ENCODE data around the gene CIB4. TPM values are rescaled to one million over a fixed set of nuclear protein-coding genes. Genes with fewer than 3 reads are reported as not detected.

The CIB4 gene
- total RNA-seq, 2 donors from 2014 or later, result not detected

GRCh38 chr2:26618611-26619010 is 22.6 kb downstream of the CIB4 start:
- no peak for ATAC-seq
- no peak overlapping the region for H3K4me3 Mint-ChIP-seq

GRCh38 chr2:26617588-26618083 is 23.5 kb downstream of the CIB4 start:
- peaks cover 0 to 6% of the 10 kb centered on the region in 2 donors for H3K4me1 Mint-ChIP-seq (ENCODE audit: low read depth in 2 of 2)
- H3K27me3 Mint-ChIP-seq, result peaks cover 8 to 14% of the 10 kb centered on the region in 2 donors
- no peak for ATAC-seq
- no peak for DNase-seq (ENCODE audit: low spot score)
- no peak overlapping the region for H3K27ac Mint-ChIP-seq
- H3K36me3 Mint-ChIP-seq, result no peaks in the 10 kb centered on the region
- no peaks in the 10 kb centered on the region for H3K9me3 Mint-ChIP-seq
- H3K4me3 Mint-ChIP-seq, result no peak overlapping the region

More at GRCh38 chr2:26618611-26619010, 22.6 kb downstream of the CIB4 start:
- no peak for DNase-seq (ENCODE audit: low spot score)
- H3K4me1 Mint-ChIP-seq (ENCODE audit: low read depth in 2 of 2), result peaks cover 0 to 6% of the 10 kb centered on the region in 2 donors
- H3K36me3 Mint-ChIP-seq, result no peaks in the 10 kb centered on the region
- H3K27ac Mint-ChIP-seq, result no peak overlapping the region
- no peaks in the 10 kb centered on the region for H3K9me3 Mint-ChIP-seq
- H3K27me3 Mint-ChIP-seq, result peaks cover 8 to 14% of the 10 kb centered on the region in 2 donors

GRCh38 chr2:26616706-26617587 is 24.2 kb downstream of the CIB4 start:
- H3K27ac Mint-ChIP-seq, result peak overlapping the region in 1 of 2 donors; percentile 25
- H3K27me3 Mint-ChIP-seq, result peaks cover 8 to 14% of the 10 kb centered on the region in 2 donors
- H3K4me1 Mint-ChIP-seq (ENCODE audit: low read depth in 2 of 2), result peaks cover 0 to 6% of the 10 kb centered on the region in 2 donors
- ATAC-seq (no peak), DNase-seq (ENCODE audit: low spot score) (no peak)
- no peaks in the 10 kb centered on the region for H3K36me3 Mint-ChIP-seq
- no peaks in the 10 kb centered on the region for H3K9me3 Mint-ChIP-seq
- H3K4me3 Mint-ChIP-seq, result no peak overlapping the region

GRCh38 chr2:26615860-26616705 is 25.1 kb downstream of the CIB4 start:
- peaks cover 8 to 14% of the 10 kb centered on the region in 2 donors for H3K27me3 Mint-ChIP-seq
- DNase-seq (ENCODE audit: low spot score) (no peak), ATAC-seq (peak in 1 of 2 donors; percentile 18)
- H3K4me1 Mint-ChIP-seq (ENCODE audit: low read depth in 2 of 2), result peaks cover 0 to 6% of the 10 kb centered on the region in 2 donors
- no peak overlapping the region for H3K27ac Mint-ChIP-seq
- H3K4me3 Mint-ChIP-seq, result no peak overlapping the region
- H3K9me3 Mint-ChIP-seq, result no peaks in the 10 kb centered on the region
- H3K36me3 Mint-ChIP-seq, result no peaks in the 10 kb centered on the region

- Mint-ChIP-seq H3K4me1 (ENCODE audit: low read depth in 2 of 2) (peaks cover 0 to 9% of the 10 kb centered on the region in 2 donors), H3K36me3 (no peaks in the 10 kb centered on the region), H3K27me3 (peaks cover 2 to 16% of the 10 kb centered on the region in 2 donors), H3K27ac (no peak overlapping the region), H3K9me3 (no peaks in the 10 kb centered on the region), H3K4me3 (no peak overlapping the region)
- DNase-seq (ENCODE audit: low spot score) (no peak), ATAC-seq (no peak)
Observed at GRCh38 chr2:26615336-26615859, 25.8 kb downstream of the CIB4 start.

GRCh38 chr2:26614216-26615138 is 26.7 kb downstream of the CIB4 start:
- Mint-ChIP-seq H3K4me1 (ENCODE audit: low read depth in 2 of 2) (peaks cover under 1 to 15% of the 10 kb centered on the region in 2 donors), H3K36me3 (no peaks in the 10 kb centered on the region), H3K4me3 (no peak overlapping the region), H3K27me3 (peaks cover 0 to 15% of the 10 kb centered on the region in 2 donors), H3K27ac (no peak overlapping the region), H3K9me3 (no peaks in the 10 kb centered on the region)
- DNase-seq (ENCODE audit: low spot score), result no peak
- no peak for ATAC-seq

GRCh38 chr2:26613241-26614215 is 27.6 kb downstream of the CIB4 start:
- ATAC-seq (no peak), DNase-seq (ENCODE audit: low spot score) (no peak)
- H3K36me3 Mint-ChIP-seq, result no peaks in the 10 kb centered on the region
- H3K27me3 Mint-ChIP-seq, result peaks cover 0 to 11% of the 10 kb centered on the region in 2 donors
- no peaks in the 10 kb centered on the region for H3K9me3 Mint-ChIP-seq
- no peak overlapping the region for H3K4me3 Mint-ChIP-seq
- H3K27ac Mint-ChIP-seq, result no peak overlapping the region
- peaks cover 10 to 20% of the 10 kb centered on the region in 2 donors for H3K4me1 Mint-ChIP-seq (ENCODE audit: low read depth in 2 of 2)

- ATAC-seq (no peak), DNase-seq (ENCODE audit: low spot score) (no peak)
- Mint-ChIP-seq H3K9me3 (no peaks in the 10 kb centered on the region), H3K27me3 (peaks cover 0 to 11% of the 10 kb centered on the region in 2 donors), H3K4me1 (ENCODE audit: low read depth in 2 of 2) (peaks cover 17 to 25% of the 10 kb centered on the region in 2 donors), H3K36me3 (no peaks in the 10 kb centered on the region), H3K4me3 (no peak overlapping the region), H3K27ac (no peak overlapping the region)
Observed at GRCh38 chr2:26612522-26613240, 28.5 kb downstream of the CIB4 start.

GRCh38 chr2:26612034-26612433 is 29.1 kb downstream of the CIB4 start:
- DNase-seq (ENCODE audit: low spot score) (no peak), ATAC-seq (no peak)
- no peak overlapping the region for H3K4me3 Mint-ChIP-seq
- no peak overlapping the region for H3K27ac Mint-ChIP-seq
- H3K36me3 Mint-ChIP-seq, result no peaks in the 10 kb centered on the region
- H3K4me1 Mint-ChIP-seq (ENCODE audit: low read depth in 2 of 2), result peaks cover 17 to 25% of the 10 kb centered on the region in 2 donors
- H3K27me3 Mint-ChIP-seq, result peaks cover 0 to 8% of the 10 kb centered on the region in 2 donors
- H3K9me3 Mint-ChIP-seq, result no peaks in the 10 kb centered on the region

GRCh38 chr2:26610504-26611335 is 30.4 kb downstream of the CIB4 start:
- peaks cover 17 to 25% of the 10 kb centered on the region in 2 donors for H3K4me1 Mint-ChIP-seq (ENCODE audit: low read depth in 2 of 2)
- DNase-seq (ENCODE audit: low spot score) (no peak), ATAC-seq (no peak)
- H3K27me3 Mint-ChIP-seq, result peaks cover 0 to 3% of the 10 kb centered on the region in 2 donors
- H3K9me3 Mint-ChIP-seq, result no peaks in the 10 kb centered on the region
- no peak overlapping the region for H3K4me3 Mint-ChIP-seq
- no peak overlapping the region for H3K27ac Mint-ChIP-seq
- no peaks in the 10 kb centered on the region for H3K36me3 Mint-ChIP-seq

GRCh38 chr2:26609839-26610277 is 31.3 kb downstream of the CIB4 start:
- peaks cover 17 to 27% of the 10 kb centered on the region in 2 donors for H3K4me1 Mint-ChIP-seq (ENCODE audit: low read depth in 2 of 2)
- H3K36me3 Mint-ChIP-seq, result no peaks in the 10 kb centered on the region
- ATAC-seq (no peak), DNase-seq (ENCODE audit: low spot score) (no peak)
- no peaks in the 10 kb centered on the region for H3K9me3 Mint-ChIP-seq
- no peak overlapping the region for H3K27ac Mint-ChIP-seq
- peaks cover 0 to 6% of the 10 kb centered on the region in 2 donors for H3K27me3 Mint-ChIP-seq
- no peak overlapping the region for H3K4me3 Mint-ChIP-seq

Measured in natural killer cell treated with Interleukin-12 subunit alpha and Interleukin-12 subunit beta and Interleukin-15 and Interleukin-18, amount 100 ng/mL, for 72 hours (primary cell).